WTC11 (cell line): ENCODE data around the gene ALG11. TPM values are rescaled to one million over a fixed set of nuclear protein-coding genes. Genes with fewer than 3 reads are reported as not detected.

Experiments used
- ATAC-seq: fragments of 200-7000 bp; cut with Tn5 transposase; 2 replicates; pipeline ENCODE4 v1.10.0; 2021; ENCODE audit warnings: mild to moderate bottlenecking, moderate library complexity
- CTCF ChIA-PET: fragments of 300-600 bp; sonication (Branson Sonifier 250); formaldehyde crosslinking; loops from one replicate; lab custom pipeline; 2021; ENCODE audit warnings: antibody characterized with exemption; lab: Charles Lee
- POLR2A ChIA-PET: fragments of 350-600 bp; sonication (Branson Sonifier 250); formaldehyde crosslinking; loops from one replicate; lab custom pipeline; 2021; ENCODE audit warnings: antibody characterized with exemption; lab: Charles Lee
- DNase-seq: peaks from one replicate; pipeline ENCODE4 v3.0.0; 2021; ENCODE audit warnings: low spot score
- H3K27ac Mint-ChIP-seq: 2 replicates; pipeline ENCODE4 v1.8.0; 2021; ENCODE audit warnings: mixed read lengths
- H3K27me3 Mint-ChIP-seq: 2 replicates; pipeline ENCODE4 v1.8.0; 2021; ENCODE audit warnings: low read depth, mild to moderate bottlenecking, moderate library complexity, mixed read lengths
- H3K36me3 Mint-ChIP-seq: 2 replicates; pipeline ENCODE4 v1.8.0; 2021; ENCODE audit warnings: mixed read lengths
- H3K4me1 Mint-ChIP-seq: 2 replicates; pipeline ENCODE4 v1.8.0; 2022; ENCODE audit warnings: mixed read lengths
- H3K4me3 Mint-ChIP-seq: 2 replicates; pipeline ENCODE4 v1.8.0; 2021; ENCODE audit warnings: mild to moderate bottlenecking, moderate library complexity, mixed read lengths
- H3K9me3 Mint-ChIP-seq: 2 replicates; pipeline ENCODE4 v1.8.0; 2021; ENCODE audit warnings: mixed read lengths
- AFF4 ChIP-seq: sonication (generic); formaldehyde crosslinking; IDR thresholded peaks from 2 replicates; pipeline ENCODE4 v1.8.1; 2023; ENCODE audit warnings: mild to moderate bottlenecking, missing genetic modification reagents, borderline replicate concordance
- ATF1 ChIP-seq: sonication (generic); formaldehyde crosslinking; IDR thresholded peaks from 2 replicates; pipeline ENCODE4 v1.8.1; 2023; ENCODE audit warnings: mild to moderate bottlenecking, moderate library complexity, missing genetic modification reagents
- ELF4 ChIP-seq: sonication (generic); formaldehyde crosslinking; IDR thresholded peaks from 2 replicates; pipeline ENCODE4 v1.8.1; 2022; ENCODE audit warnings: low read depth, mild to moderate bottlenecking, moderate library complexity, missing genetic modification reagents
- FOXJ3 ChIP-seq: sonication (generic); formaldehyde crosslinking; IDR thresholded peaks from 2 replicates; pipeline ENCODE4 v1.9.0; 2021; ENCODE audit warnings: missing genetic modification reagents, mild to moderate bottlenecking, borderline replicate concordance
- FOXP4 ChIP-seq: sonication (generic); formaldehyde crosslinking; IDR thresholded peaks from 2 replicates; pipeline ENCODE4 v1.8.0; 2022; ENCODE audit warnings: mild to moderate bottlenecking, missing genetic modification reagents
- HMGA2 ChIP-seq: fragments of 250-450 bp; sonication (Bioruptor Pico); IDR thresholded peaks from 2 replicates; pipeline ENCODE4 v1.4.0; 2021; ENCODE audit warnings: mild to moderate bottlenecking, moderate library complexity
- IRF1 ChIP-seq: sonication (generic); formaldehyde crosslinking; IDR thresholded peaks from 2 replicates; pipeline ENCODE4 v1.8.0; 2023; ENCODE audit warnings: missing genetic modification reagents
- NFYB ChIP-seq: sonication (generic); formaldehyde crosslinking; conservative IDR thresholded peaks from 2 replicates; pipeline ENCODE4 v1.8.0; 2022; ENCODE audit warnings: low read depth, missing genetic modification reagents
- NR1H2 ChIP-seq: sonication (generic); formaldehyde crosslinking; IDR thresholded peaks from 2 replicates; pipeline ENCODE4 v1.9.0; 2021; ENCODE audit warnings: mild to moderate bottlenecking, moderate library complexity, missing genetic modification reagents
- PRDM15 ChIP-seq: sonication (generic); formaldehyde crosslinking; IDR thresholded peaks from 2 replicates; pipeline ENCODE4 v1.8.0; 2022; ENCODE audit warnings: missing genetic modification reagents
- USF1 ChIP-seq: sonication (generic); formaldehyde crosslinking; IDR thresholded peaks from 2 replicates; pipeline ENCODE4 v1.8.0; 2022; ENCODE audit warnings: mild to moderate bottlenecking, missing genetic modification reagents
- ZMAT4 ChIP-seq: fragments of 250-450 bp; sonication (Bioruptor Pico); IDR thresholded peaks from 2 replicates; pipeline ENCODE4 v1.9.0; 2021; ENCODE audit warnings: mild to moderate bottlenecking
- ZNF263 ChIP-seq: sonication (generic); formaldehyde crosslinking; IDR thresholded peaks from 2 replicates; pipeline ENCODE4 v1.8.1; 2022; ENCODE audit warnings: low read depth, mild to moderate bottlenecking, moderate library complexity, missing genetic modification reagents
- ZNF317 ChIP-seq: sonication (generic); formaldehyde crosslinking; IDR thresholded peaks from 2 replicates; pipeline ENCODE4 v1.8.1; 2023; ENCODE audit warnings: low read depth, mild to moderate bottlenecking, moderate library complexity, missing genetic modification reagents, borderline replicate concordance
- ZNF425 ChIP-seq: fragments of 250-450 bp; sonication (Bioruptor Pico); conservative IDR thresholded peaks from 2 replicates; pipeline ENCODE4 v1.9.0; 2021; ENCODE audit warnings: mild to moderate bottlenecking
- ZNF532 ChIP-seq: fragments of 250-450 bp; sonication (Bioruptor Pico); IDR thresholded peaks from 2 replicates; pipeline ENCODE4 v1.9.0; 2021; ENCODE audit warnings: mild to moderate bottlenecking, borderline replicate concordance
- total RNA-seq: library from RNA; stranded (reverse); gene quantifications from 3 replicates; pipeline ENCODE4 v1.2.3, GENCODE V29; 2021

Gene ALG11
- total RNA-seq, 1 experiment from 2014 or later, result 40.6 TPM

- peak; percentile 48; the same call in 1 of the 2 replicates for ATAC-seq
Observed at GRCh38 chr13:52070929-52071523, 58.8 kb downstream of the ALG11 start.

More at GRCh38 chr13:52070929-52071523, 58.8 kb downstream of the ALG11 start:
- peaks cover 53% of the 10 kb centered on the region for H3K36me3 Mint-ChIP-seq
- H3K4me1 Mint-ChIP-seq, result no peaks in the 10 kb centered on the region
- POLR2A ChIA-PET, result no interaction called here
- DNase-seq, result no peak
- H3K9me3 Mint-ChIP-seq, result peaks cover 70% of the 10 kb centered on the region
- H3K27ac Mint-ChIP-seq, result no peak overlapping the region
- H3K27me3 Mint-ChIP-seq, result peaks cover 15% of the 10 kb centered on the region
- TF ChIP-seq ZNF532 (CRISPR knock-in tag) (no peak), NR1H2 (no peak), IRF1 (CRISPR knock-in tag) (no peak), FOXP4 (CRISPR knock-in tag) (no peak), ELF4 (CRISPR knock-in tag) (no peak), ZNF425 (CRISPR knock-in tag) (no peak), PRDM15 (CRISPR knock-in tag) (no peak), FOXJ3 (CRISPR knock-in tag) (no peak), ZNF263 (CRISPR knock-in tag) (no peak), NFYB (CRISPR knock-in tag) (no peak), USF1 (CRISPR knock-in tag) (no peak), ZMAT4 (CRISPR knock-in tag) (no peak), HMGA2 (CRISPR knock-in tag) (no peak), AFF4 (CRISPR knock-in tag) (no peak), ZNF317 (CRISPR knock-in tag) (no peak), ATF1 (CRISPR knock-in tag) (no peak)
- H3K4me3 Mint-ChIP-seq, result no peak overlapping the region
- CTCF ChIA-PET, result interaction anchor here (1.3 kb wide), 1 partner anchor 58 kb away, joined by 3 read pairs; the partner anchor contains the start of gene NEK5
